Measurements from ENCODE around the gene LIN37.

The LIN37 gene

DNA sequence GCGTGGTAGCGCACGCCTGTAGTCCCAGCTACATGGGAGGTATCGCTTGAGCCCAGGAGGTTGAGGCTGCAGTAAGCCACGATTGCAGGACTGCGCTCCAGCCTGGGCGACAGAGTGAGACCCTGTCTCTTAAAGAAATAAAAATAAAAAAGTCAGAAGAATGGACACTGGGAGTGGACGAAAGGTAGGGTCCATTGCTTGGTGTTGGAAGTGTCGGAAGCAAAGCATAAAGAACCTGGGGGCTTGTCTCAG lies 26.6 kb downstream of the LIN37 start:
- no peak for ATAC-seq
- DNase-seq, result no peak

DNA sequence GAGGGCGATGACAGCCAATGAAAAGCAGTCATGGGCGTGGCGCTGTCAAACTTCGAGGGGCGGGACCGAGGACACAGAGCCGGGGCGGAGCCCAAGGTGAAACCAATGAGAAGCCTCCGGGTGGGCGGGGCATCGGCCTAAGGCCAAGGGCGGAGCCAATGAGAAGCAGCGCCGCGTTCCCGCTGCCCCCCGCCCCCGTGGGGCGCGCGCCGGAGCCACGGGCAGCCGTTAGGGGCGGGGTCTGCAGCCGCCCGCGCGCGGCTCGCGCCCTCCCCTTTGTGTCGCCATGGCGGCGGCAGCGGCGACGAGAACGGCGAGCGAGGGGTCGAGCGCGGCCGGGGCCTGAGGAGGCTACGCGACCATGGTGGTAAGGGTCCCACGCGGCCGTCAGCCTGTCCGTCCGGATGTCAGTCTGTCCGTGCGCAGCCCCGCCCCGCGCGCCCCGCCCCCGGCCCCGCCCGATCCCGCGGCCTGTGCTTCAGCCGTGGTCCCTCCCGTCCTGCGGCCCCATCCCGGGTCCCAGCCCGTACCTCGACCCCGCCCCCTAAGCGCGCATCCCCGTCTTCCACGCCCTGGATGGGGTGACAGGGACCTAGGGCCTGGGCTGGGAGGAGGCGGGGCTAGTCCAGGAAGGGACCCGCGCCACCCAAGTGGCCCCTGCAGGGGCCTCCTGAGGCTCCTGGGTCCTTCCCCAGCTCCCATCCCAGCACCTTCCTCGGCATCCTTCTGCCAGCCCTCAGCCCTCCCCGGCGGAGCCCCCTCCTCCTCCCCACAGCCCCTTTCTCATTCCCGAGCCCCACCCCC lies 27.1 kb downstream of the LIN37 start, which contains the start of gene ARHGAP33:
TSS of gene ARHGAP33 (plus strand) at position 267 of the 804 bp plus-strand sequence. CDS start at position 362, 95 bp downstream.
- ATAC-seq (peak; percentile 96), DNase-seq (peak; percentile 100)

DNA sequence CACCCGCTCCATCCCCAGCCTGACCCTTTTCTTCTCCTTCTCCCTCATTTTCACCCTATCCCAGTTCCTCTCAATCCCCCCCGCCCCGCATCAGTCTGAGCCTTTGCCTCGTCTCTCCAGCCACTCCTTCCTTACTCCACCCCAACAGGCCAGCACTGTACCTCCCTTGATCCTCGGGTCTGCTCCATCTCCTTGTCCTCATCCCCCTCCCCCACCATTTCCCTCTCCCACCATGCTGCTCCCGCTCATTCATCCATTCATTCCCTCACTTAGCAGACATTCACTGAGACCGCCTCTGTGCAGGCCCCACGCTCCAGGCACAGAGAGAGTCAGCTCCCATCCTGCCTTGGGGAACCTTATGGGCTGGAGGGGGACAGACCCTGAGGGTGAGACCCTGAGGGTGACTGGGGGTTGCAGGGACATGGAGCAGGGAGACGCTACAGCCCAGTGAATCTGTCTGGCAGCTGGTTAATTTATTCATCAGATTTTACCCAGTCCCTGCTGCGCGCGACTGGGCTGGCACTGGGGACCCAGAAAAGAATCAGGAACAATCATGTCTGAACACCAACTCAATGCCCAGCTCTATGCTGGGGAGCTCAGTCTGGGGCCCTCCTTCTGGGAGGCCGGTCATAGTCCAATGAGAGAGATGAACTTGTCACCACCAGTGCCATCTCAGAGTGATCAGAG lies 27.9 kb downstream of the LIN37 start:
- ATAC-seq (no peak), DNase-seq (no peak)

DNA sequence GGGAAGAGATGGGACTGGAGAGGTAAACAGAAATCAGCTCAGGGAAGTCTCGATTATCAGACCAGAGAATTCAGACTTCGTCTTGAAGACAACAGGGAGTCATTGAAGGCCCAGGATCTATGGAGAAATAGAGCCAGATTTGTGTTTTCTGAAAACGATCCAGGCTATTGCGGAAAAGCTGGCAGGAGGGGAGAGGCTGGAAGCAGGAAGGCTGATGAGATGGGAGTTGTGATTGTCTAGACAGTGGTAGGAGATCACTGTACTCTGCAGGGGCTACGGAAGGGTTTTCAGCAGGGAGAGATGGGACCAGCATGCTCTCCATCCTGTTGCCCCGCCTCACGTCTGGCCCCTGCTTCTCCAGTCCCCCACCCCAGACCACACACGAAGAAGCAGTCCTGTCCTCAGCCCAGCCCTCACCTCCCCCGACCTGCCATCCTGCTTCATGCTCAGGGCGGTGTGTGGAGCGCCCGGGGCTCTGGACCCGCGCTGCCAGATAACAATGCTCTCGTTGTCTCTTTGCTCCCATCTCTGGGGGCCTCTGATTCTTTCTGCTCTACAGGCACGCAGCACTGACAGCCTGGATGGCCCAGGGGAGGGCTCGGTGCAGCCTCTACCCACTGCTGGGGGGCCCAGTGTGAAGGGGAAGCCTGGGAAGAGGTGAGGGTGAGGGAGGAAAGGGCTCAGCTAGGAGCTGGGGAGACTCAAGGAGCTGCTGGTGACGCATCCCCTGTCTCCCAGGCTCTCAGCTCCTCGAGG lies 28.9 kb downstream of the LIN37 start:
- no peak for ATAC-seq
- DNase-seq, result no peak

DNA sequence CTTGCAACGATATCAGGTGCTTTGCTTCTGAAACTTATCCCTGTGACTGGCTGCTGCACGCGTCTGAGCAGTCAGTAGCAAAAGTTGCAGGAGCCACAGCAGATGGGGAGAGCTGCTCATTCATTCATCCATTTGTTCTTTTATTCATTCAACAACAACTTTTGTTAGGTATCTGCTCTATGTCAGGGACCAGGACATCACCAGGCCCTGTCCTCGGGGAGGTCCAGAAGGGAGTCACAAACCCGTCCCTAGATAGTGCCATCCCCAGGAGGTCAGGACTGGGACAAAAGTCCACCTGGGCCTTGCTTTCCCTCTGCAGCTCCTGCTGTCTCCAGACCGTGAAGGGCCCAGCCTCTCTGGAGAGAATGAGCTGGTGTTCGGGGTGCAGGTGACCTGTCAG lies 29.6 kb downstream of the LIN37 start:
- ATAC-seq (no peak), DNase-seq (no peak)

DNA sequence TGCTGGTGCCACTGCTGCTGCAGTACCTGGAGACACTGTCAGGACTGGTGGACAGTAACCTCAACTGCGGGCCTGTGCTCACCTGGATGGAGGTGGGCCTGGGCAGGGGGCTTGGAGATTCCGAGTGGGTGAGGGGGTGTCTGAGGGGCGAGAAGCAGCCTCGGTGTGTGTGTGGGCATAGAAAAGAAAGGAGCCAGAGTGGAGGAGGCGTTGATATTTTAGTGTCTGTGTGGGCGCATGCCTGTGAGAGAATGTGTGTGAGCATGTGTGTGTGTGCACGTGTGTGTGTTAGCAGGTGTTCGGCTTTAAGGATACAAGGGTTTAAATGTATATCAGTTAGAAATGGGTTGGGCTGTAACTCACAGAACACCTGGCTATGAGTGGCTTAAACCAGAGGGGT lies 30.7 kb downstream of the LIN37 start:
- DNase-seq (no peak), ATAC-seq (no peak)

DNA sequence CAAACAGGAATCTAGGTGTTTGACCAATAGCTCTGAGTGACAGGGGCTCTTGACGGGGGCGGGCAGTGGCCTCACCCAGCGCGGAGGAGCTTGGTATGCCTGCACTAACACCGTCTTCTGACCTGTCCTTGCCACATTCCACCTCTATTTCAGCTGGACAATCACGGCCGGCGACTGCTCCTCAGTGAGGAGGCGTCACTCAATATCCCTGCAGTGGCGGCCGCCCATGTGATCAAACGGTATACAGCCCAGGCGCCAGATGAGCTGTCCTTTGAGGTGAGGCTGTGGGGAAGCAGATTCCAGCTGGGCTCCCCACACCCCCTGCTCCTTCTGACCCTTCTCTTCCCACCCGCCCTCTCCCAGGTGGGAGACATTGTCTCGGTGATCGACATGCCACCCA lies 31.7 kb downstream of the LIN37 start:
- no peak for ATAC-seq

DNA sequence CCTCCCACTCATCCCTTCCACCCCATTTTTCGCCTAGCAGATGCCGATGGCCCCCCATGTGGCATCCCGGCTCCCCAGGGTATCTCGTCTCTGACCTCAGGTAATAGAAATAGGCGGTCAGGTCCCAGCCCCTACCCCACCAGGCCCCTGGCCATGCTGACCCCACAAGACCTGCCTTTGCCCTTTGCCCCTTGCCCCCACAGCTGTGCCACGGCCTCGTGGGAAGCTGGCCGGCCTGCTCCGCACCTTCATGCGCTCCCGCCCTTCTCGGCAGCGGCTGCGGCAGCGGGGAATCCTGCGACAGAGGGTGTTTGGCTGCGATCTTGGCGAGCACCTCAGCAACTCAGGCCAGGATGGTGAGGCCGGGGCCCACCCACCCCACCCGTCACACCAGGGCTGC lies 32.3 kb downstream of the LIN37 start:
- ATAC-seq, result no peak
- DNase-seq, result no peak

More for the DNA sequence above, 31.7 kb downstream of the LIN37 start:
- DNase-seq, result no peak

DNA sequence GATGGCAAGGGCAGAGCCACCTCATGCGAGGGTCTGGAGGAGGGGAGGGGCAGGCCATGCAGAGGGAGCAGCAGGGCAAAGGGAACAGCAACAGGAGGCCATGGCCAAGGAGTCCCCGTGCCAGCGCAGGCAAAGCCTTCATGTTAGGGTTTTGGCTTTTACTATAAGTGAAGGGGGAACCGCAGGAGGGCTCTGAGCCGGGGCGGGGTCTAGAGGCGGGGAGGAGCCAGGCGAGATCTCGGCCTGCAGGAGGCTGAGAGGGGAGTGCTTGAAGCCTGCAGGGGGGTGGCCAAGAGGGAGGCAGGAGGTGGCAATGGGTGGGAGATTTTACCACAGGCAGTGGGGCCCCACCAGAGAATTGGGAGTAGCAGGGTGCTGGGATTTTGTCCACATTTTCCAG lies 33.3 kb downstream of the LIN37 start:
- DNase-seq (no peak), ATAC-seq (no peak)

DNA sequence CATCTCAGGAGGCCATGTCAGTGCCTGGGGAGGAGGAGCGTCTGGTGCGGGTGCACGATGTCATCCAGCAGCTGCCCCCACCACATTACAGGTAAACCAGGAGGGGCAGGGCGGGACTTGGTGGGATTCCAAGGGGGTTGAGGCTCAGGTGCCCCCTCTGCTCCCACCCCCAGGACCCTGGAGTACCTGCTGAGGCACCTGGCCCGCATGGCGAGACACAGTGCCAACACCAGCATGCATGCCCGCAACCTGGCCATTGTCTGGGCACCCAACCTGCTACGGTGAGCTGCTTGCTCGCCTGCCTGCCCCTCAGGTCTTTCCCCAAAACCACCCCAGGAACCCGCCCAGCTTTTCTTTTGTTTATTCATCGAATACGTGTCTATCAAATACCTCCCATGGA lies 34.2 kb downstream of the LIN37 start:
- no peak for ATAC-seq

DNA sequence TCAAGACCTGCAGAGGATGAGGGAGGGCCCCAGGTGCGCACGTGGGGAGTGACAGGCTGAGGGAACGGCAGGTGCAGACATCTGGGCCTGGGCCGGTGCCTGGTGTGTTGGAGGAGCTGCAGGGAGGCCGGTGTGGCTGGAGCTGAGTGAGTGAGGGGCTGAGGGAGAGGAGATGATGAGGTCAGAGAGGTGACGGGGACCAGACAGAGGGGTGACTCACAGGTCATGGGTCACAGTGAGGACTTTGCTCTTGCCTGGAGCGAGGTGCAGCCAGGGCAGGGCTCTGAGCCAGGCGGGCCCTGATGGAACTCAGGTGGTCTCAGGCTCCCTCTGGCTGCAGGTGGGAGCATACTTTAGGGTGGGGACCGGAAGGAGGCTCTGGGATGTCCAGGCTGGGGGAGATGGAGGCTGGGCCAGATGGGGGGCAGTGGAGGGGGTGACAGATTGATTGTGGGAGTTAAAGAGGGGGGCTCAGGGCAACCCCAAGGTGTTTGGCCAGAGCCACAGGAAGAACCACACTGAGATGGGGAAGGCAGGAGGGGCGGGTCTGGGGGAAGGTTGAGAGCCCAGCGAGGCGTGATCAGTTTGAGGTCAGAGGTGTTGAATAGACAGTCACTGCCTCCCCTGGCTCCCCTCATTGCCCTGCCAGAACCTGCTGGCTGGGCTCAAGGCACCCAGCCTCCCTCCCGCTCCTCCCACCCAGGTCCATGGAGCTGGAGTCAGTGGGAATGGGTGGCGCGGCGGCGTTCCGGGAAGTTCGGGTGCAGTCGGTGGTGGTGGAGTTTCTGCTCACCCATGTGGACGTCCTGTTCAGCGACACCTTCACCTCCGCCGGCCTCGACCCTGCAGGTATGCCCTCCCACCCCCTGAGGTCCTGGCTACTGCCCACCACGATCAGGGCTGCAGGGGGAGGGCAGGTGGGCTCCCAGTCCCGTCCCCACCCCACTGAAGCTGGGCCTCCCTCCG lies 35.4 kb downstream of the LIN37 start:
- ATAC-seq (no peak), DNase-seq (no peak)

More for the DNA sequence above, 34.2 kb downstream of the LIN37 start:
- DNase-seq, result no peak

DNA sequence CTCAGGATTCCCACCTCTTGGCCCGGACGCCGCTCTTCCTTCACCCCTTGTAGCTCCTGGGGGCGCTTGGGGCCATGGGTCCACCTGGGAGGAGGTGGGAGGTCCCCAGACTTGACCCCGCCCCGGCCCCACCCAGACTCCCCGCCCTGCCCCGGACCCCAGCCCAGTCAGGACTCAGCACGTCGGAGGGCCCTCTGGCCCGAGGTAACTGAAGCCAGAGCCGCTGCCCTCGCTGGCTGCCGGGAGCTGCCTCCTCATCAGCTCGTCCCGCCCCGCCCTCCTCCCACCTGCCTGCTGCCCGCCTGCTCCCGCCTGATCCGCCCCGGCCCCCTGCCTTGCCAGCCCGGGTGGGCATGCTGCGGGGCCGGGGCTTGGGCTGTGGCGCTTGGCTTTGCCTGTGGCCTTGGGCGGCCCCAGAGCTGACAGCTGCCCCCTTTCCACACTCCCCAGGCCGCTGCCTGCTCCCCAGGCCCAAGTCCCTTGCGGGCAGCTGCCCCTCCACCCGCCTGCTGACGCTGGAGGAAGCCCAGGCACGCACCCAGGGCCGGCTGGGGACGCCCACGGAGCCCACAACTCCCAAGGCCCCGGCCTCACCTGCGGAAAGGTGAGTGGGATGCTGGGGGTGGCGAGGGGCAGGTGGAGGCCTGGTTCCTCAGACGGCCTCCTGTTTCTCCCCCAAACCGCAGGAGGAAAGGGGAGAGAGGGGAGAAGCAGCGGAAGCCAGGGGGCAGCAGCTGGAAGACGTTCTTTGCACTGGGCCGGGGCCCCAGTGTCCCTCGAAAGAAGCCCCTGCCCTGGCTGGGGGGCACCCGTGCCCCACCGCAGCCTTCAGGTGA lies 36.3 kb downstream of the LIN37 start:
- no peak for ATAC-seq
- no peak for DNase-seq

DNA sequence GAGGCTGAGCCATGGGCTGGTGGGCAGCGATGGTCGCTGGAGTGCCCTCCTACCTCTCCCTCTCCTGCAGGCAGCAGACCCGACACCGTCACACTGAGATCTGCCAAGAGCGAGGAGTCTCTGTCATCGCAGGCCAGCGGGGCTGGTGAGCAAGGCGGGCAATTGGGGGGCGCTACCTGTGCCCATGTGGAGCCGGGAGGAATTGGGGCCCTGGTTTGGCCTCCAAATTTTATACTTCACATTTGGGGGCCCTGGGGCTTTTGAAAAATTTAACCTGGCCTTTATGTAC lies 36.9 kb downstream of the LIN37 start:
- ATAC-seq (no peak), DNase-seq (no peak)

DNA sequence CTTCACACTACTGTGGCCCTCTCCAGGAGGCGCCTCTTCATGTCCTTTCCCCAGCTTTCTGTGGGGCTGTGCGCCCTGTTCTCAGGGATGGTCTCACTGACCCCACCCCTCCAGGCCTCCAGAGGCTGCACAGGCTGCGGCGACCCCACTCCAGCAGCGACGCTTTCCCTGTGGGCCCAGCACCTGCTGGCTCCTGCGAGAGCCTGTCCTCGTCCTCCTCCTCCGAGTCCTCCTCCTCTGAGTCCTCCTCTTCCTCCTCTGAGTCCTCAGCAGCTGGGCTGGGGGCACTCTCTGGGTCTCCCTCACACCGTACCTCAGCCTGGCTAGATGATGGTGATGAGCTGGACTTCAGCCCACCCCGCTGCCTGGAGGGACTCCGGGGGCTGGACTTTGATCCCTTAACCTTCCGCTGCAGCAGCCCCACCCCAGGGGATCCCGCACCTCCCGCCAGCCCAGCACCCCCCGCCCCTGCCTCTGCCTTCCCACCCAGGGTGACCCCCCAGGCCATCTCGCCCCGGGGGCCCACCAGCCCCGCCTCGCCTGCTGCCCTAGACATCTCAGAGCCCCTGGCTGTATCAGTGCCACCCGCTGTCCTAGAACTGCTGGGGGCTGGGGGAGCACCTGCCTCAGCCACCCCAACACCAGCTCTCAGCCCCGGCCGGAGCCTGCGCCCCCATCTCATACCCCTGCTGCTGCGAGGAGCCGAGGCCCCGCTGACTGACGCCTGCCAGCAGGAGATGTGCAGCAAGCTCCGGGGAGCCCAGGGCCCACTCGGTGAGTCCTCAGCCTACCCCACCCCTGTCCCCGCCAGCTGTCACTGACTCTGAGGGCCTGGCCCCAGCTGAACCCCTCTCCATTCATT lies 38.2 kb downstream of the LIN37 start:
- ATAC-seq (no peak), DNase-seq (no peak)

DNA sequence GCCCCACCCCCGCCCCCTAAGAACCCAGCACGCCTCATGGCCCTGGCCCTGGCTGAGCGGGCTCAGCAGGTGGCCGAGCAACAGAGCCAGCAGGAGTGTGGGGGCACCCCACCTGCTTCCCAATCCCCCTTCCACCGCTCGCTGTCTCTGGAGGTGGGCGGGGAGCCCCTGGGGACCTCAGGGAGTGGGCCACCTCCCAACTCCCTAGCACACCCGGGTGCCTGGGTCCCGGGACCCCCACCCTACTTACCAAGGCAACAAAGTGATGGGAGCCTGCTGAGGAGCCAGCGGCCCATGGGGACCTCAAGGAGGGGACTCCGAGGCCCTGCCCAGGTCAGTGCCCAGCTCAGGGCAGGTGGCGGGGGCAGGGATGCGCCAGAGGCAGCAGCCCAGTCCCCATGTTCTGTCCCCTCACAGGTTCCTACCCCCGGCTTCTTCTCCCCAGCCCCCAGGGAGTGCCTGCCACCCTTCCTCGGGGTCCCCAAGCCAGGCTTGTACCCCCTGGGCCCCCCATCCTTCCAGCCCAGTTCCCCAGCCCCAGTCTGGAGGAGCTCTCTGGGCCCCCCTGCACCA lies 38.9 kb downstream of the LIN37 start:
- ATAC-seq, result no peak

DNA sequence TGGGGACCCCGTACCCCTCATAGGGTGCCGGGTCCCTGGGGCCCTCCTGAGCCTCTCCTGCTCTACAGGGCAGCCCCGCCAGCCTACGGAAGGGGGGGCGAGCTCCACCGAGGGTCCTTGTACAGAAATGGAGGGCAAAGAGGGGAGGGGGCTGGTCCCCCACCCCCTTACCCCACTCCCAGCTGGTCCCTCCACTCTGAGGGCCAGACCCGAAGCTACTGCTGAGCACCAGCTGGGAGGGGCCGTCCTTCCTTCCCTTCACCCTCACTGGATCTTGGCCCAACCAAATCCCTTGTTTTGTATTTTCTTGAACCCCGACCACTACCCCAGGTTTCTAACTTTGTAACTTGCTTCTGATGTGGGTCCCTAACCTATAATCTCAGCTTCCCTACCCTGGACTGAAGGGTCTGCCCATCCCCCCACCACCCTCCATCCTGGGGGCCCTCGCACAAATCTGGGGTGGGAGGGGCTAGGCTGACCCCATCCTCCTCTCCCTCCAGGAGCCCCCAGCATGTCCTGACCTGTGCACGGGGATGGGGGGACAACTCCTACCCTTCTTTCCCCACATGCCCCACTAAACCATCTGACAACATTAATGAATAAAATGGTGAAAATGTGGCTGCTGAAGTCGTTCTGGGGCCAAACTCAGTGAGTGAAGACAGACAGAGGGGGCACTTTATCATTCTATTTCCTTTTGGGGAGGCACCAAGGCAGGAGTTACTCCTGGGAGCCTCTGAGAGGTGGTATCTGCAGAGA lies 40.0 kb downstream of the LIN37 start:
- ATAC-seq (no peak), DNase-seq (no peak)

More for the DNA sequence above, 38.9 kb downstream of the LIN37 start:
- no peak for DNase-seq

DNA sequence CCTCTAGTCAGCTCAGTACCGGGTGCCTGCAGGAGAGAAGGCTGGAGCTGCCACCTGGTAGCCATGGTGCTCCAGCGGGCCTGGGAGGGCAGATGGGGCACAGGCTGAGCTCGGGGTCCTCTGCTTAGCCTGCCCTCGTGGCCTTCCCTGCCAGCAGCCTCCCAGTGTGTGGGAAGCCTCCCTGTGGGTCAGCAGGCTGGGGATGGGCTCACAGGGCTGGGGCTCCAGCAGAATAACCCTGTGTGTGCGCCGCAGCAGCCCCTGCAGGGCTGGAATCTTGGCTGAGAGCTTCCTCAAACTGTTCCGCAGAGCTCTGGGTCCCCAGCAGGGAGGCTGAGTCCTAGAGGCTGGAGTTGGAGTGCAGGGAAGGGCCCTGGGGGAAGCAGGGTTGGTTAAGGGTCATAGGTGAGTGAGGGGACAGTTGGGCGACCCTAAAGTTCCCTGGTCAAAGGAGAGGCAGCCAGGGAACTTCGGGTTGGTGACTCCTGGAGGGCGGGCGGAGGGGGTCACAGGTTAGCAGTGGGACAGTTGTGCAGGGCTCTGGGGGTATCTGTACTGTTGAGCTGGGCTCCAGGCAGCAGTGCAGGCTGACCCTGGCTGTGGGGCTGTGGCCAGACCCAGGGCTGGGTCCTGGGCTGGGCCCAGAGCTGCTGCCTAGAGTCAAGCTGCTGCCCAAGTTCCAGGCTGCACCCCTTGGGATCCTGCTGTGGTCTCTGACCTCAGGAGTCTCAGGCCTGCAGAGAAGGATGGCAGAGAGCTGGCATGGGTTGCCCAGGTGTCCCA lies 41.0 kb downstream of the LIN37 start:
- ATAC-seq, result no peak
- no peak for DNase-seq

Measured in stimulated activated naive CD8-positive, alpha-beta T cell treated with anti-CD3 and anti-CD28 coated beads, Interleukin-15, Interleukin-2, amounts not matched to agents 100 U/mL and 50 U/mL, for 24 hours (primary cell).